ENCODE results near the gene TXNDC8.
"Not testable (repeated sequence)": the region's sequence is repeated elsewhere in the genome, so short reads cannot be mapped to it uniquely, and the experiment has no call there.

The TXNDC8 gene

DNA sequence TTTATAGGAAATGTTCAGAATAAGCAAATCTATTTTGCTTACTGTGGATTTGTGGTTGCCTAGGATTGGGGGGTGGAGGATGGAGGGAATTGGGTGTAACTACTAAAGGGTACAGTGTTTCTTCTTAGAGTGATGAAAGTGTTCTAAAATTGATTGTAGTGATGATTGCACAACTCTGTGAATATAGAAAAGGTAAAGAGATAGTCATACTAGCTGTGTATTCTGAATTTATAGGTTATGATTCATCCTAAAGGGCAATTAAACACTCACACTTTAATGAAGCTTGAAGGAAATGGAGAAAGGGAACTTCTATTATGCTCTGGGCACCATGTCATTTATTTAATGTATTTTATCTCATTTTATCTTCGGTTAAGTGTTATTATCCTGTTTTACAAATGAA lies 9.9 kb downstream of the TXNDC8 start:
- no peak for DNase-seq (ENCODE audit: low read depth)

DNA sequence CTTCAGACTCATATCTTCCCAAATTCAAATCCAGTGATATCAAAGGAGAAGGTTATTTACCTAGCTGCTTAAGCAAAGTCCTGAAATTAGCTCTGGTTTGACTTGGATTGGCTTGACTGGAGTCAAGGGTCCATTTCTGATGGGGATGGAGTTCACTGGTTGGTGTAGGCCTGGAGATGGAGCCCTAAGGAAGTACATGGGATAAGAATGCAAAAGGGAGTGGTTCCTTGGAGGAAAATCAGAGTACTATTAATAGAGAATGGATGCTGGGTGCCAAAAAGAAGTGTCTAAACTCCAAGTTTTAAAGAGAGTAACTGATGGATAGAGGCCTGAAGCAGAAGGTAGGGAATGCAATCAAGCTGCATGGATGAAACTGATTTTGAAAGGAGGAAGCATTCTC lies 13.8 kb downstream of the TXNDC8 start:
- no peak for DNase-seq (ENCODE audit: low read depth)

GRCh38 chr9:110320651-110321445 lies 16.8 kb downstream of the TXNDC8 start:
- no peak for DNase-seq (ENCODE audit: low read depth)

DNA sequence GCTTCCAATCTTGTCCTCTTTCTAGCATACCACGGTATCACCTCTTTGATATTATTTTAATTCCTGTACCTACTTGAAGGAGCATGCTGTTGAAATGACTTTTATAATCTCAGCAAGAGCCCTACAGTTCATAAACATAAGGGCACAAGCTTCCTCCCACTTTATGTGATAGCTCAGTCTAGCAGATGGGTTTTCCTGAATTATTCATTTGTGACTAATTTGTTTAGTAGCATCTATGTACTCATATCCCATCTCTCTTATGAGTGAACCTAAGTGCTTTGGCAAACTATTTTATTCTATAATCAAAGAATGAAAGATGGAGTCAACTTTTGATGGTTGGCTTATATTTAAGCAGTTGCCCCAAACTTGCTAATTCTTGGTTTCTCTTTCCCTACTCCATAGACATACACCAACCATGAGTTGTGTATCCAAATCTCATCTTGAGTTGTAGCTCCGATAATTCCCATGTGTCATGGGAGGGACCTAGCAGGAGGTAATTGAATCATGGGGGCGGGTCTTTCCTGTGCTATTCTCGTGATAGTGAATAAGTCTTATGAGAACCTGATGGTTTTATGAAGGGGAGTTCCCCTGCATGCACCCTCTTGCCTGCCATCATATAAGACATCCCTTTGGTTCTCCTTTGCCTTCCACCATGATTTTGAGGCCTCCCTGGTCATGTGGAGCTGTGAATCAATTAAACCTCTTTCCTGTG lies 17.7 kb downstream of the TXNDC8 start:
- no peak for DNase-seq (ENCODE audit: low read depth)

GRCh38 chr9:110317911-110318310 lies 19.8 kb downstream of the TXNDC8 start:
- no peak for DNase-seq (ENCODE audit: low read depth)

GRCh38 chr9:110316261-110317075 lies 21.2 kb downstream of the TXNDC8 start:
- DNase-seq (ENCODE audit: low read depth), result no peak

- not testable (repeated sequence) for DNase-seq (ENCODE audit: low read depth)
These were observed 25.7 kb downstream of the TXNDC8 start for GRCh38 chr9:110311978-110312377.

- DNase-seq (ENCODE audit: low read depth), result no peak
These were observed 28.0 kb downstream of the TXNDC8 start for GRCh38 chr9:110309681-110310080.

DNA sequence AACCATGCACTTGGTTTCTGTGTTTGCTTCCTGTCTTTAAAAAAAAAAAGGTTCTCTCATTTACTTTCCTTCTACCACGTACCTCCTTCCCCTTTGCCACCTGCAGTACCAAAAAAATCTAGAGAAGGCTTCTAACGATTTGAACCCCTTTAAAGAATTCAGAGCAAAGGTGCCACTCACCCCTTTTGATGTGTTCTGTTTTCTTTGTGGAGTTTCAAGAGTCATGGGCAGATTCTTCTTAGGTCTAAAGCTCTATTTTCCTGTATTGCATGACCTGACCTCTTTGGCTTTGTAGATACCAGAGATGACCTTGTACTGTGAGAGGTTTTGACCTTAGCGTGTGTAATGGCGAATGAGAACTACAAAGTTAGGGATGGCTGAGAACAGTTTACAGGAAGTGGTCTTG lies 29.0 kb downstream of the TXNDC8 start:
- no peak for DNase-seq (ENCODE audit: low read depth)

GRCh38 chr9:110307191-110307590 lies 30.5 kb downstream of the TXNDC8 start:
- DNase-seq (ENCODE audit: low read depth), result no peak

GRCh38 chr9:110303133-110303532 lies 34.5 kb downstream of the TXNDC8 start:
- DNase-seq (ENCODE audit: low read depth), result no peak

- no peak for DNase-seq (ENCODE audit: low read depth)
These were observed 39.5 kb downstream of the TXNDC8 start for GRCh38 chr9:110298043-110298605.

GRCh38 chr9:110293248-110293647 lies 44.4 kb downstream of the TXNDC8 start:
- DNase-seq (ENCODE audit: low read depth), result no peak

GRCh38 chr9:110291921-110292557 lies 45.6 kb downstream of the TXNDC8 start:
- DNase-seq (ENCODE audit: low read depth), result no peak

DNA sequence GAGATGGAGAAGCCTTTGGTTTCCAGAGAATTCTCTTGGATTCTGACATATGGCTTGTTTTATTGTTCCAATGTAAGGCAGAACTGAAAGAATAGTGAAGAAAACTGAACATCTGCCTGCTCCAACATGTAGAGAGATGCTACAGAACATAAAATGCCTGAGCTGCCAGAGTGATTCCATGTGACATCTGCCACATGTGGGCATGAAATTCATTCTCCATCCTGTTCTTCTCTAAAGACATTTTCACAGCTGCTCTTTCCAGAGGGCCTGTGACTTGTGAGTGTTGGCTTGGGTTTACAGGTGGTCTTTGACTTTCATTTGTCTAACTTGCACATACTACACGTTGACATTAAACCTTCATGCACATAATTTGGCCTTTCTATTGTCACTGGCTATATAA lies 47.7 kb downstream of the TXNDC8 start:
- DNase-seq (ENCODE audit: low read depth), result no peak

- DNase-seq (ENCODE audit: low read depth), result no peak
These were observed 49.2 kb downstream of the TXNDC8 start for GRCh38 chr9:110288503-110288902.

DNA sequence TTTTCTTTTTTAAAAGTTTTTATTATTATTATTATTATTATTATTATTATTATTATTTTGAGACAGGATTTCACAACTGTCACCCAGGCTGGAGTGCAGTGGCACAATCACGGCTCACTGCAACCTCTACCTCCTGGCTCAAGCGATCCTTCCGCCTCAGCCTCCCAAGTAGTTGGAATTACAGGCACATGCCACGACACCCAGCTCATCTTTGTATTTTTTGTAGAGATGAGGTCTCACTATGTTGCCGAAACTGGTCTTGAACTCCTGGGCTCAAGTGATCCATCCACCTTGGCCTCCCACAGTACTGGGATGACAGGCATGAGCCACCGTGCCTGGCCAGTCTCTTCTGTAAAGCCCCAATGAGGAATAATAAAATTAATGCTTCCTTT lies 50.4 kb downstream of the TXNDC8 start:
- no peak for DNase-seq (ENCODE audit: low read depth)

DNA sequence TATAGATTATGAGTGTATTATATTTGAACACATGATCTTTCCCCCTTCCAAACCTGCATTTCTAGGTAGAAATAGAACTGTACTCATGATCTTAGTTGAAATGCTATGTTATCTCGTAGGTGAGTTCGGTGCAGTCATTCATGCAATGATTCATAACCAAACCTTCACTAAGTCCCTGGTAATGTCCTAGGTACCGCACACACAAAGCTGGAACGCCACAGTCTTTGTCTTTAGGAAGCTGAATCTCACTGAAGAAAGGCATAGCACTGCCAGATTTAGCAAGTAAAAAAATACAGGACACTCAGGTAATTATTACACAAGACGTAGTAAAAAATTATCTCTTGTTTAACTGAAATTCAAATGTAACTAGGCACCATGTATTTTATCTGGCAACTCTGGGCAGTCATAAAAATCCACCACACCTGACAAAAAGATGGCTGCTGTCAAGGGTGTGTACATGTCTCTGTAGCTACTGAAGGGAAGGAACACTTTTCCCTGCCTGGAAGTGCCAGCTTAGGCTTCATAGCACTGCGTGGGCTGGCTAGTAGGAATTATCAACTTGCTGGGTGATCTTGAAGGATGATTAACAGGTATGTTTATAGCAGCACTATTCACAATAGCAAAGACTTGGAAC lies 53.3 kb downstream of the TXNDC8 start:
- no peak for DNase-seq (ENCODE audit: low read depth)

DNA sequence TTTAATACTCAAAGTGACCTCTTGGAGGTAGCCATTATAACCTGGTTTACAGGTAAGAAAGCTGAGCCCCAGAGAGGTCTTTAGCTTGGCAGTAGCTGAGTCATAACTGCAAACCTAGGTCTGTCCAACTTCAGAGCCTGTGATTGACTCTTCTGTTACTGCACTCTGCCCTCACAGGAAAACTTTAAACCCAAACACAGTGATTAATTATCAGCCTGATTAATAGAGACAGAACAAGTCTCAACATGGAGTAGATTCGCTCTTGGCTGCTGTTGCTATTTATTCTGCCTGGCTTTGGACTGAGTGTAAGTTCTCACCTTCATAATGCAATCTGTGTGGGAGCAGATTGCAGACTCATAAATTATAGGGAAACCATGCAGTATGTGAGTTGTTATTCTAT lies 53.9 kb downstream of the TXNDC8 start:
- no peak for DNase-seq (ENCODE audit: low read depth)

DNA sequence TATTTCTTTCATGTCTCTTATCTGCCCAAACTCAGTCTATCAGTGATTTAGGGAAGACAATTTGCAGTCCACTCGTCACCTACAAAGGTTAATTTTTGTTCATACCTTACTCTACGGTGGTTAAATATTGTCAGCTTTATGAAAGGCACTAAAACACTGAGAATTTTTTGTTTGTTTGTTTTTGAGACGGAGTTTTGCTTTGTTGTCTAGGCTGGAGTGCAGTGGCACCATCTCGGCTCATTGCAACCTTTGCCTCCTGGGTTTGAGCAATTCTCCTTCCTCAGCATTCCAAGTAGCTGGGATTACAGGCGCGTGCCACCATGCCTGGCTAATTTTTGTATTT lies 55.0 kb downstream of the TXNDC8 start:
- DNase-seq (ENCODE audit: low read depth), result no peak

GRCh38 chr9:110282018-110282738 lies 55.5 kb downstream of the TXNDC8 start:
- DNase-seq (ENCODE audit: low read depth), result no peak
